Activated CD4-positive, alpha-beta T cell treated with anti-CD3 and anti-CD28 coated beads for 36 hours (primary cell): Measurements from ENCODE around the gene NSD2. TPM values are rescaled to one million over a fixed set of nuclear protein-coding genes. Genes with fewer than 3 reads are reported as not detected.
"Not testable (repeated sequence)": the region's sequence is repeated elsewhere in the genome, so short reads cannot be mapped to it uniquely, and the experiment has no call there.

ENCODE experiments used
- ATAC-seq: fragments of 200-7000 bp; cut with Tn5 transposase; one replicate; pipeline ENCODE4 v1.10.0; 2021; ENCODE audit warnings: mild to moderate bottlenecking, moderate library complexity
- CTCF ChIA-PET: fragments of 350-600 bp; sonication (Branson Sonifier 250); formaldehyde crosslinking; loops from one replicate; lab custom pipeline; 2021; ENCODE audit warnings: antibody characterized with exemption; lab: Charles Lee
- POLR2A ChIA-PET: fragments of 350-600 bp; sonication (Branson Sonifier 250); formaldehyde crosslinking; loops from one replicate; lab custom pipeline; 2021; ENCODE audit warnings: antibody characterized with exemption, inconsistent platforms; lab: Charles Lee
- DNase-seq: peaks from one replicate; pipeline ENCODE4 v3.0.0-alpha.2; 2020
- H3K27ac Mint-ChIP-seq: one replicate; pipeline ENCODE4 v1.8.0; 2021; ENCODE audit warnings: mixed read lengths
- H3K27me3 Mint-ChIP-seq: one replicate; pipeline ENCODE4 v1.8.0; 2021; ENCODE audit warnings: mixed read lengths
- H3K36me3 Mint-ChIP-seq: one replicate; pipeline ENCODE4 v1.8.0; 2021; ENCODE audit warnings: low read depth, mixed read lengths
- H3K4me1 Mint-ChIP-seq: one replicate; pipeline ENCODE4 v1.8.0; 2021; ENCODE audit warnings: mixed read lengths
- H3K4me3 Mint-ChIP-seq: one replicate; pipeline ENCODE4 v1.8.0; 2021; ENCODE audit warnings: mild to moderate bottlenecking, moderate library complexity, mixed read lengths
- H3K9me3 Mint-ChIP-seq: one replicate; pipeline ENCODE4 v1.8.0; 2021; ENCODE audit warnings: low read depth, mixed read lengths
- intact Hi-C, 2 experiments: fragments of 100-400 bp; cut with DNase I in 1 of 2; cut with micrococcal nuclease in 1 of 2; formaldehyde crosslinking; loops; one replicate each; pipeline versions ENCODE4 v1.14.2 to v1.15.1; 2022 to 2024; cut with DNase I, micrococcal nuclease
- total RNA-seq, 2 experiments: library from RNA; stranded (reverse); gene quantifications; one replicate each; pipeline ENCODE4 v1.2.3, GENCODE V29; 2021

Gene NSD2
- total RNA-seq, 2 experiments from 2014 or later, result 194 to 232 TPM

- ATAC-seq (no peak), DNase-seq (no peak)
- intact Hi-C loops, result no loop called here
- POLR2A ChIA-PET, result no interaction called here
- H3K27ac Mint-ChIP-seq, result no peak overlapping the region
- peaks cover 5% of the 10 kb centered on the region for H3K4me1 Mint-ChIP-seq
- peaks cover 29% of the 10 kb centered on the region for H3K36me3 Mint-ChIP-seq
- CTCF ChIA-PET, result interaction anchor here (0.9 to 1.8 kb wide), 2 partner anchors 66 to 68 kb away, joined by 3 to 5 read pairs; no protein-coding TSS in a partner anchor
- no peaks in the 10 kb centered on the region for H3K9me3 Mint-ChIP-seq
- no peaks in the 10 kb centered on the region for H3K27me3 Mint-ChIP-seq
- H3K4me3 Mint-ChIP-seq, result no peak overlapping the region
Measured at GRCh38 chr4:1831331-1831730, 39.9 kb upstream of the NSD2 start.

GRCh38 chr4:1832690-1833089 is 38.5 kb upstream of the NSD2 start:
- DNase-seq (no peak), ATAC-seq (no peak)
- no peaks in the 10 kb centered on the region for H3K9me3 Mint-ChIP-seq
- H3K4me3 Mint-ChIP-seq, result no peak overlapping the region
- no peak overlapping the region for H3K27ac Mint-ChIP-seq
- H3K27me3 Mint-ChIP-seq, result no peaks in the 10 kb centered on the region
- intact Hi-C loops, result no loop called here
- H3K36me3 Mint-ChIP-seq, result peaks cover 29% of the 10 kb centered on the region
- ChIA-PET POLR2A (no interaction called here), CTCF (interaction anchor here (1.2 kb wide), 1 partner anchor 107 kb away, joined by 3 read pairs; no protein-coding TSS in a partner anchor)
- H3K4me1 Mint-ChIP-seq, result peaks cover 5% of the 10 kb centered on the region

GRCh38 chr4:1833307-1834046 is 37.7 kb upstream of the NSD2 start:
- no peak overlapping the region for H3K27ac Mint-ChIP-seq

GRCh38 chr4:1834047-1834775 is 37.0 kb upstream of the NSD2 start:
- intact Hi-C loops, result no loop called here
- POLR2A ChIA-PET, result no interaction called here
- Mint-ChIP-seq H3K36me3 (peaks cover 32% of the 10 kb centered on the region), H3K4me3 (no peak overlapping the region), H3K27me3 (no peaks in the 10 kb centered on the region), H3K9me3 (no peaks in the 10 kb centered on the region), H3K27ac (no peak overlapping the region), H3K4me1 (peaks cover 5% of the 10 kb centered on the region)
- CTCF ChIA-PET, result interaction anchor here (1.0 to 1.5 kb wide), 4 partner anchors 64 to 89 kb away, joined by 3 to 7 read pairs (median 4); no protein-coding TSS in a partner anchor
- ATAC-seq (no peak), DNase-seq (no peak)

More at GRCh38 chr4:1833307-1834046, 37.7 kb upstream of the NSD2 start:
- ATAC-seq, result no peak
- H3K36me3 Mint-ChIP-seq, result peaks cover 29% of the 10 kb centered on the region
- CTCF ChIA-PET, result interaction anchor here (0.5 to 1.1 kb wide), 4 partner anchors 21 to 88 kb away, joined by 3 to 5 read pairs (median 4); no protein-coding TSS in a partner anchor
- H3K9me3 Mint-ChIP-seq, result no peaks in the 10 kb centered on the region
- intact Hi-C loops, result no loop called here
- no peak for DNase-seq
- H3K4me1 Mint-ChIP-seq, result peaks cover 5% of the 10 kb centered on the region
- POLR2A ChIA-PET, result no interaction called here
- no peaks in the 10 kb centered on the region for H3K27me3 Mint-ChIP-seq
- H3K4me3 Mint-ChIP-seq, result no peak overlapping the region

GRCh38 chr4:1835836-1836235 is 35.4 kb upstream of the NSD2 start:
- intact Hi-C loops, result not testable (repeated sequence)

GRCh38 chr4:1836650-1837049 is 34.5 kb upstream of the NSD2 start:
- DNase-seq (no peak), ATAC-seq (no peak)
- no peaks in the 10 kb centered on the region for H3K27me3 Mint-ChIP-seq
- ChIA-PET CTCF (interaction anchor here (0.6 kb wide), 1 partner anchor 697 kb away, joined by 3 read pairs; no protein-coding TSS in a partner anchor), POLR2A (no interaction called here)
- peaks cover 5% of the 10 kb centered on the region for H3K4me1 Mint-ChIP-seq
- intact Hi-C loops, result no loop called here
- no peak overlapping the region for H3K4me3 Mint-ChIP-seq
- H3K27ac Mint-ChIP-seq, result no peak overlapping the region
- H3K36me3 Mint-ChIP-seq, result peaks cover 23% of the 10 kb centered on the region
- no peaks in the 10 kb centered on the region for H3K9me3 Mint-ChIP-seq

More at GRCh38 chr4:1835836-1836235, 35.4 kb upstream of the NSD2 start:
- H3K4me1 Mint-ChIP-seq, H3K27ac Mint-ChIP-seq, POLR2A ChIA-PET, H3K9me3 Mint-ChIP-seq, ATAC-seq, H3K27me3 Mint-ChIP-seq, DNase-seq, H3K4me3 Mint-ChIP-seq: not testable (repeated sequence)
- CTCF ChIA-PET, result interaction anchor here (0.7 to 1.5 kb wide), 2 partner anchors 64 to 89 kb away, joined by 3 to 7 read pairs; no protein-coding TSS in a partner anchor
- H3K36me3 Mint-ChIP-seq, result peaks cover 25% of the 10 kb centered on the region

GRCh38 chr4:1837069-1837468 is 34.1 kb upstream of the NSD2 start:
- Mint-ChIP-seq H3K27me3 (no peaks in the 10 kb centered on the region), H3K36me3 (peaks cover 23% of the 10 kb centered on the region), H3K9me3 (no peaks in the 10 kb centered on the region), H3K4me1 (peaks cover 5% of the 10 kb centered on the region), H3K27ac (no peak overlapping the region), H3K4me3 (no peak overlapping the region)
- ChIA-PET POLR2A (no interaction called here), CTCF (interaction anchor here (0.6 to 0.8 kb wide), 3 partner anchors 28 to 697 kb away, joined by 3 to 9 read pairs (median 3); no protein-coding TSS in a partner anchor)
- intact Hi-C loops, result no loop called here
- ATAC-seq, result no peak
- DNase-seq, result no peak

- no peak for DNase-seq
- no peak for ATAC-seq
- Mint-ChIP-seq H3K9me3 (no peaks in the 10 kb centered on the region), H3K27ac (no peak overlapping the region), H3K27me3 (no peaks in the 10 kb centered on the region), H3K4me1 (peaks cover 4% of the 10 kb centered on the region), H3K36me3 (peaks cover 20% of the 10 kb centered on the region), H3K4me3 (no peak overlapping the region)
- ChIA-PET CTCF (no interaction called here), POLR2A (interaction anchor here (0.6 kb wide), 1 partner anchor 118 kb away, joined by 3 read pairs; the partner anchor contains the start of genes TACC3 and TMEM129)
- intact Hi-C loops, result no loop called here
Measured at GRCh38 chr4:1839282-1839681, 31.9 kb upstream of the NSD2 start.

- Mint-ChIP-seq H3K27me3 (no peaks in the 10 kb centered on the region), H3K27ac (no peak overlapping the region), H3K36me3 (peaks cover 21% of the 10 kb centered on the region), H3K4me1 (peaks cover 2% of the 10 kb centered on the region), H3K4me3 (no peak overlapping the region), H3K9me3 (no peaks in the 10 kb centered on the region)
- ChIA-PET CTCF (interaction anchor here (0.6 to 0.7 kb wide), 3 partner anchors 8 to 187 kb away, joined by 3 read pairs; no protein-coding TSS in a partner anchor), POLR2A (no interaction called here)
- DNase-seq (no peak), ATAC-seq (no peak)
- intact Hi-C loops, result no loop called here
Measured at GRCh38 chr4:1841201-1841886, 29.8 kb upstream of the NSD2 start.

- Mint-ChIP-seq H3K27ac (no peak overlapping the region), H3K4me3 (no peak overlapping the region), H3K27me3 (no peaks in the 10 kb centered on the region), H3K9me3 (no peaks in the 10 kb centered on the region), H3K4me1 (peaks cover 2% of the 10 kb centered on the region), H3K36me3 (peaks cover 24% of the 10 kb centered on the region)
- ATAC-seq, result no peak
- DNase-seq, result no peak
- ChIA-PET CTCF (interaction anchor here (0.7 kb wide), 1 partner anchor 187 kb away, joined by 3 read pairs; no protein-coding TSS in a partner anchor), POLR2A (no interaction called here)
- intact Hi-C loops, result no loop called here
Measured at GRCh38 chr4:1841887-1842210, 29.3 kb upstream of the NSD2 start.

- POLR2A ChIA-PET, result no interaction called here
- H3K4me3 Mint-ChIP-seq, result no peak overlapping the region
- H3K27me3 Mint-ChIP-seq, result no peaks in the 10 kb centered on the region
- CTCF ChIA-PET, result interaction anchor here (0.7 kb wide), 1 partner anchor 186 kb away, joined by 3 read pairs; no protein-coding TSS in a partner anchor
- peaks cover 29% of the 10 kb centered on the region for H3K36me3 Mint-ChIP-seq
- DNase-seq, result no peak
- no peak overlapping the region for H3K27ac Mint-ChIP-seq
- intact Hi-C loops, result no loop called here
- peaks cover 2% of the 10 kb centered on the region for H3K4me1 Mint-ChIP-seq
- H3K9me3 Mint-ChIP-seq, result no peaks in the 10 kb centered on the region
- ATAC-seq, result no peak
Measured at GRCh38 chr4:1842339-1842895, 28.8 kb upstream of the NSD2 start.
